ENCODE data around the gene CHADL.

- TF ChIP-seq CTCF (conservative IDR thresholded peaks at IDR 0.05; ENCODE audit: low read depth in 2 of 2) (no peak), POLR2AphosphoS5 (IDR thresholded peaks at IDR 0.05; ENCODE audit: low read depth) (no peak), EZH2phosphoT487 (IDR thresholded peaks at IDR 0.05; ENCODE audit: unreplicated experiment) (no peak), ETS1 (IDR thresholded peaks at IDR 0.05) (no peak), REST (IDR thresholded peaks at IDR 0.05; ENCODE audit: unreplicated experiment) (no peak)
Measured at GRCh38 chr22:41271787-41272186, 31.1 kb upstream of the CHADL start.
